HL-60 (cell line): ENCODE data around the gene PTPRF.

Experiments used
- DNase-seq, 2 experiments: peaks; one replicate each; pipeline ENCODE4 v3.0.0-alpha.2; 2010 to 2020; ENCODE audit warnings: low read depth in 1 of 2, low spot score in 1 of 2
- H3K27ac ChIP-seq: fragments of 250-450 bp; sonication (Bioruptor Pico); replicated peaks from 2 replicates; pipeline ENCODE4 v1.5.1; 2020; ENCODE audit warnings: mild to moderate bottlenecking, moderate library complexity
- H3K27me3 ChIP-seq: fragments of 250-450 bp; sonication (Bioruptor Pico); 2 replicates; pipeline ENCODE4 v1.5.1; 2021; ENCODE audit warnings: mild to moderate bottlenecking, moderate library complexity; ENCODE audit not compliant: insufficient read depth, poor library complexity, severe bottlenecking
- H3K4me3 ChIP-seq: replicated peaks from 2 replicates; pipeline ENCODE4 v1.5.1; 2011; ENCODE audit warnings: mild to moderate bottlenecking, control low read depth, low read length; ENCODE audit not compliant: insufficient read depth
- CTCF ChIP-seq: IDR thresholded peaks from one replicate; pipeline ENCODE4 v1.5.1; 2011; ENCODE audit warnings: low read length, control low read depth, inconsistent platforms; ENCODE audit not compliant: insufficient read depth
- GABPA ChIP-seq: IDR thresholded peaks from 2 replicates; pipeline ENCODE4 v1.6.1; 2012; ENCODE audit warnings: low read depth
- POLR2AphosphoS5 ChIP-seq: IDR thresholded peaks from 2 replicates; pipeline ENCODE4 v1.6.1; 2012; ENCODE audit warnings: low read depth
- SPI1 ChIP-seq: IDR thresholded peaks from 2 replicates; pipeline ENCODE4 v1.6.1; 2012; ENCODE audit warnings: low read depth, mild to moderate bottlenecking, borderline replicate concordance
- TF ChIP-seq, protein P1 (sequence below): IDR thresholded peaks from 2 replicates; pipeline ENCODE4 v1.6.1; 2012; ENCODE audit warnings: low read depth; ENCODE audit not compliant: insufficient replicate concordance

The PTPRF gene

DNA sequence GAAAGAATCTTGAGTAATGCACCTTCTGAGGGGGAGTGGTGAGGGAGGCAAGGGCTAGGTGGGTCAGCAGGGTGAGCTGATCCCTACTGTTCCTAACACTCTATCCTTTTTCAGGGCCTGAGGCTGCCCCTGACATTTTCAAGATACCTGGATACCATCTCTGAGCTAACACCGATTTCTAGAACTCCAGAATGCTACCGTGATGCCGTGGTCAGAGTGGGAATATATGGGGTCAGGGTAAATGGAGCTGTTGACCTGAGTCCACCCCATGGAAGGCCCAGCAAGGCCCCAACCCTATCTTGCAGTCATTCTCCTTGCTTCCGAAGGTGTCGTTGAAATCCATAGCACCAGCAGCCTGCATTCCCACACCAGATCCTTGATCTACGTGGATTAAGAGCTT lies 18.0 kb upstream of the PTPRF start:
- H3K27ac ChIP-seq = no peak overlapping the region
- no peaks in the 10 kb centered on the region for H3K27me3 ChIP-seq
- TF ChIP-seq, protein P1, sequence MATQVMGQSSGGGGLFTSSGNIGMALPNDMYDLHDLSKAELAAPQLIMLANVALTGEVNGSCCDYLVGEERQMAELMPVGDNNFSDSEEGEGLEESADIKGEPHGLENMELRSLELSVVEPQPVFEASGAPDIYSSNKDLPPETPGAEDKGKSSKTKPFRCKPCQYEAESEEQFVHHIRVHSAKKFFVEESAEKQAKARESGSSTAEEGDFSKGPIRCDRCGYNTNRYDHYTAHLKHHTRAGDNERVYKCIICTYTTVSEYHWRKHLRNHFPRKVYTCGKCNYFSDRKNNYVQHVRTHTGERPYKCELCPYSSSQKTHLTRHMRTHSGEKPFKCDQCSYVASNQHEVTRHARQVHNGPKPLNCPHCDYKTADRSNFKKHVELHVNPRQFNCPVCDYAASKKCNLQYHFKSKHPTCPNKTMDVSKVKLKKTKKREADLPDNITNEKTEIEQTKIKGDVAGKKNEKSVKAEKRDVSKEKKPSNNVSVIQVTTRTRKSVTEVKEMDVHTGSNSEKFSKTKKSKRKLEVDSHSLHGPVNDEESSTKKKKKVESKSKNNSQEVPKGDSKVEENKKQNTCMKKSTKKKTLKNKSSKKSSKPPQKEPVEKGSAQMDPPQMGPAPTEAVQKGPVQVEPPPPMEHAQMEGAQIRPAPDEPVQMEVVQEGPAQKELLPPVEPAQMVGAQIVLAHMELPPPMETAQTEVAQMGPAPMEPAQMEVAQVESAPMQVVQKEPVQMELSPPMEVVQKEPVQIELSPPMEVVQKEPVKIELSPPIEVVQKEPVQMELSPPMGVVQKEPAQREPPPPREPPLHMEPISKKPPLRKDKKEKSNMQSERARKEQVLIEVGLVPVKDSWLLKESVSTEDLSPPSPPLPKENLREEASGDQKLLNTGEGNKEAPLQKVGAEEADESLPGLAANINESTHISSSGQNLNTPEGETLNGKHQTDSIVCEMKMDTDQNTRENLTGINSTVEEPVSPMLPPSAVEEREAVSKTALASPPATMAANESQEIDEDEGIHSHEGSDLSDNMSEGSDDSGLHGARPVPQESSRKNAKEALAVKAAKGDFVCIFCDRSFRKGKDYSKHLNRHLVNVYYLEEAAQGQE = no peak
- TF ChIP-seq POLR2AphosphoS5 (no peak), GABPA (no peak), CTCF (no peak), SPI1 (no peak)
- DNase-seq = no peak
- no peak overlapping the region for H3K4me3 ChIP-seq

- H3K27me3 ChIP-seq = no peaks in the 10 kb centered on the region
- DNase-seq = no peak
- H3K27ac ChIP-seq = no peak overlapping the region
- H3K4me3 ChIP-seq = no peak overlapping the region
- TF ChIP-seq POLR2AphosphoS5 (no peak), CTCF (no peak), GABPA (no peak), SPI1 (no peak)
- TF ChIP-seq, protein P1 = no peak
Measured at GRCh38 chr1:43513471-43514173, 17.1 kb upstream of the PTPRF start.

DNA sequence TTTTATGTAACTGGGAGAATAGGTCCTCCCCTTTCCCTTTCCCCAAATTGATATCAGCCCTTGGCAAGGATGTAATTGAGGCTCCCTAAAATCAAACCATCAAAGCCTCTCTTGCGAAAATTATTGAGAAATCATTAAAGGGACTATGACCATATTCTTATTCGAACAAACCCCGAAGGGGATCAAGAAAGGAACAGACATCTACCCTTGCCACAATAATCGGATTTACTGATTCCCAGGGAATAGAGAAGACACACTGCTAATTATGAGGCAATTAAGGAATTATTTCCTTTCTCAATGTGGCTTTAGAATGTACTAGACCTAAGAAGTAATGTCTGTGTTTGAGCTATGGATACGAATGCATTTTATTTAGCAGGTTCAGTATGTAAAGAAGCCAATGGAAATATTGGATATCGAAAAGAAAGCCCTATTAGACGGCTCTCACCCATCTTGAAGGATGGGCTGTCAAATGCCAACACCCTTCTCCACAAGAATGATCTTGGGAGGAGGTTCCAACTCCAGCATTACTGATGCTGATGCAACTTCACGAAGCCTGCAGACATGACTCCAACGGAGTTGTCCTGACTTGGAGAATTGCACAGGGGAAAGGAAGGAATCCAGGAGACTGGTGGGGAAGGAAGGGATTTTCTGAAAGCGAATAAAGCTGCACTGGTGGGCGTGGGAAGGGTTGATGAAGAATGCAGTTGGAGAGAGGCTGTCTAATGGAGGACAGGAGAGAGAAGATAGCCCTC lies 11.6 kb upstream of the PTPRF start:
- DNase-seq = no peak
- Histone ChIP-seq H3K27ac (no peak overlapping the region), H3K27me3 (peaks cover 3% of the 10 kb centered on the region), H3K4me3 (no peak overlapping the region)
- TF ChIP-seq GABPA = no peak
- TF ChIP-seq, protein P1 = no peak
- TF ChIP-seq POLR2AphosphoS5 = no peak
- TF ChIP-seq SPI1 = no peak
- no peak for TF ChIP-seq CTCF
